Ammon's horn (tissue), 1 donor: Measurements from ENCODE around the gene LOXHD1.

Experiments
- DNase-seq: peaks from one replicate; pipeline ENCODE4 v3.0.0-alpha.2; 2016; ENCODE audit warnings: low spot score

Gene LOXHD1

DNA sequence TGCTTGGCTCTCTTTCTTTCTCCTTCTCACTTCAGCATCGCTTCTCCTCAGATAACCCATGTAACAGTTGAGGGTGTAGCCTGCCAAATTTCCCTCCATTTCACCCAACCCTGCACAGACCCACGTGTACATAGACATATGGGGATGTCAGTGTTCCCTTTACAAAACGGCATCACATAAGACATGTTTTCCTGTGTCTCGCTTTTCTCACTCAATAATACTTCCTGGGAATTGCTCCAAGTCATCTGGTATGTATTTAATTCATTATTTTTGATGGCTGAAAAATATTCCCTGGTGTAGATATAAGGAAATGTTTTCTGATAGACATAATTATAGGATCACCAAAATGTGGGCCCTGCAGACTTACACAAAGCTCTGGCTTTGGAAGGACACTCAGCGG lies 176.8 kb downstream of the LOXHD1 start:
- DNase-seq, result peak; percentile 53

DNA sequence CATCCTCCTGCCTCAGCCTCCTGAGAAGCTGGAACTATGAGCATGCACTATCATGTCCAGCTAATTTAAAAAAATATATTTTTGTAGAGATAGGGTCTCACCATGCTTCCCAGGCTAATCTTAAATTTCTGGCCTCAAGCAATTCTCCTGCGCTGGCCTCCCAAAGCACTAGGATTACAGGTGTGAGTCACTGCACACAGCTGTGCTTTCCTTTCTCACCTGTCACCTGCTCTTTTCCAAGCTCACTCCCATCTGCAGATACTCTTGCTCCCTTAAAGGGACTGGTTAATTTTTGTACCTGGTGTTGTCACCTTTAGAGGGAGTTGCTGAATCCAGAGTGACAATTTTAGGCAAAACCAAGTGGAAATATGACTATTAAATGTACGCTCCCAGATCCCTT lies 178.2 kb downstream of the LOXHD1 start:
- no peak for DNase-seq

DNA sequence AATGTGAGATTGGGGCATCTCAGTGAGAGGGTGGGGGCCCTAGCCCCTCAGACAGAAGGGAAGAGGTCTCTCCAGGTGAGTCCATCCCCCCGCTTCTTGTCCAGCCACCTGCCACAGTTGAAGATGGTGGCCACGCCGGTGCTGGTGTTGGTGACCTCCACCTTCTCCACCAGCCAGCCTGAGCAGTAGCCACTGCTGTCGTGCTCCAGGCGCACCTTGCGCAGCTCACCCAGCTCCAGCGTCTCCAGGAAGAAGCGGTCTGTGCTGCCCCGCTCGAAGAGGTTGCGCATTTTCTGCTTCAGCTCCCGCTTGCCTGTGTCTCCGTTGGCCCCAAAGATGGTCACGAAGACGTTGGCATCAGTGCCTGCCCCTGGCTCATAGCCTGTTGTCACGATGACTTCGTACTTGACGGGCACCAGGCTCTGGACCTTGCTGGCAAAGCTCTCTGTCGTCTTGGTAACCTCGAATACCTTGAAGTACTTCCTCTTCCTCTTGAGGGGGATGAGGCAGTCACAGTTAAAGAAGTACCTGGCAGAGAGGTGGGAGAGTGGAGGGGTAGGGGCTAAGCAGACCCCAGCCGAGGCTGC lies 179.5 kb downstream of the LOXHD1 start:
- no peak for DNase-seq

DNA sequence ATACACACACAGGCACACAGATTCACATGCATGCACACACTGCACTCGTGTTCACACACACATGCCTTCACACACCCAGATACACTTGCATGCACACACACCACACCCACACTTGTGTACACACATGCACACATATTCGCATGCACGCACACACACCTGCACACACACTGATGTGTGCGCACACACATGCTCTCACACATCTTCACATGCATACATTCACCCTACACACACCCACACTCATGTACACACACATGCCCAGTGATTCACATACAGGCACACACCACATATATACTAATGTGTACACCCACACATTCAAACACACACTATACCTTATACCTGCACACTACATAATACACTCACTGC lies 181.6 kb downstream of the LOXHD1 start:
- DNase-seq, result no peak

DNA sequence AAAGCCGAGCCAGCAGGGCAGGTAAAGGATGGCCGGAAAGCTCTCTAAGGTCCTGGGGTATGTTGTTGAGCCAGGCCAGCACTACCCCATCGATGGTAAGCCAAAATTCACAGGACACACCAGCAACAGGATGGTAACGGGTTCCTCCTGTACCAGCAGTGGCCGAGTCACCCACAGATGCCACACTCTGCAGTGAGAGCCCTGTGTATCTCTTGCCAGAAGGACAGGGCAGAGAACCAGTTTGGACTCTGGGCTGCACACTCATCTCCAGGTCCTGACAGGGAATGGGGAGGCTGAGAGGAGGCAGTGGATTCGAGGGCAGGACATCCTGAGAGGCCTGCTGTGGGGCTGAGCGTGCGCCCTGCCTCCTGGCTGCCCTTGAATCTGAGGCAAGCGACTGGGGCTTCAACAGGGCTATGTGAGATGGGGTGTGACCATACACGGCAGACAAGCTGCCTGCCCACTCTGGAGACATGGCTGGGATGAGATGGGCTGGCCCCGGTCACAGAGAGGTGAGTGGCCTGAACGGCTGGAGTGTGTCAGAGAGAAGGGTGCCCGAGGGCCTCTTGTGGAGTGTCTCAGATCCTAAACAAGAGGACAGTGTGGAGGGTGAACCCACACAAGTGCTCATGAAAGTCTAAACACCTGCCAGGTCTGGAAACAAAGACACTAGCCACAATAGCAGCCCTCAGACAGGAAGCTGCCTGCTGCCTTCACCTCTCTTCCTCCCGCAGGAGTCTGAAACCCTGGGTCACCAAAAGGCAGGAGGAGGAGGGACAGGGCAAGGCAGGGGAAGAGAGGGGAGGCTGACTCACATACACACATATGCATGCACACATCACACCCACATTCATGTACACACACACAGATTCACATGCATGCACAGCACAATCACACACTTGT lies 182.3 kb downstream of the LOXHD1 start:
- DNase-seq, result no peak

DNA sequence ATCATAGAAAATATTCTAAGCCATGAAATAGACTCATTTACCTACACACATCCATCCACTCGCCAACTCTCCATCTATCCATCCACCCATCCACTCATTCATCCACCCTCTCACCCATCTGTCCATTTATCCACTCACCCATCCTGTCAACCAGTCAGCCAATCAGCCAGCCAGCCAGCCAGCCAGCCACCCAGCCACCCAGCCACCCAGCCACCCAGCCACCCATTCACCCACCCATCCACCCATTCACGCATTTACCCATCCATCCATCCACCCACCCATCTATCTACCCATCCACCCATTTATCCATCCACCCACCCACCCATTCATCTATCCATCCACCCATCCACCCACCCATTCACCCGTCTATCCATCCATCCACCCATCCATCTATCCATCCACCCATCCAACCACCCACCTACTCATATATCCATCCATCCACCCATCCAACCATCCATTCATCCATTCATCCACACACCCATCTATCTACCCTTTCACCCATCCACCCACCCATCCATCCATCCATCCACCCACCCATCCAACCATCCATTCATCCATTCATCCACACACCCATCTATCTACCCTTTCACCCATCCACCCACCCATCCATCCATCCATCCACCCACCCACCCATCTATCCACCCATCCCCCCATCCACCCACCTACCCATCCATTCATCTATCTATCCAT lies 185.1 kb downstream of the LOXHD1 start:
- no peak for DNase-seq

DNA sequence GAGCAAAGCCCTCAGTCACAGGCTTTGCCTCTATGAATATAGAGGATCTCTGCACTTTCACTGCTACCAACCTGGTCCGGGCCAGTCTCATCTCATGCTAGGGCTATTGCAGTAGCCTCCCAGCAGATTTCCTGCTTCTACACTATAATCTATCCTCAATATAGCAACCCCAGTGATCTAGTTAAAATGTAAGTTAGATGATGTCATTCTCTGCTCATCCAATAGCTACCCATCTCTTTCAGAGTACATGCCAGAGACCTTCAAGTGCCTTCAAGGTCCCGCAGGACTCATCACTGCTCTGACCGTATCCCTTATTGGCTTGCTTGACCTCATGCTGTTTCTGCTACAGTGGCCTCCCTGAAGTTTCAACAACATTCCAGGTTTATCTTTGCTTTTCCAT lies 186.3 kb downstream of the LOXHD1 start:
- no peak for DNase-seq

DNA sequence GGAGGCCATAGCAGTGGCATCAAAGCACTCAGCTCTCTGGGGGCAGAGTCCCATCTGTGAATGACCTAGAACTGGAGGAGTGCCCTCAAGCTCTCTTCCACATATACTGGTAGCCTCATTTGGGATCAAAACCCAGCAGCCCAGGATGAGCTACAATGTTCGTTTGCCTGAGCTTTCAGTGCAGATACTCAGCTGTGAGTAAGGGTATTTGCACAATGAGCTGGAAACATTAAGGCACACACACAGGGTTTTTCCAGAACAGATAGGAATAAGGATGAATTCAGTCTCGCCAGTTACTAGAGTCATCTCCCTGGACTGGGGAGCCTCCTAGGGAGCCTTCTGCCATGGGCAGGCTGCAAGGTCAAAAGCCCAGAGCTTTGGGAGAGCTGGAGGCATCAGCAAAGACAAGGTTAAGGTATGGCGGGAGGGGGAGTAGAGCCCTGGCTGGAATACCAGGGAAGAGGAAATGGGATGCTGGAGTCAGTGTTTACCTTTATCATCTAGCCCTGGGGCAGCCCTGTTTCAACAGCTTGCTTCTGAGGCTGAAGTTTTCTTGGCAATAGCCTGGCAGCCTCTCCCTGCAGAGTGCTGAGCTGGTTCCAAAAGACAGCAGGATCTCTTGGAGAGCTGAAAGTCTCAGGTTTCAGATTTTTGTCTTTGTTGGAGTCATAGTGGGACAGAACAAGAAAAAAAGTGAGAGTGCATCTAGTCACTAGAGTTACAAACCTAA lies 187.7 kb downstream of the LOXHD1 start:
- no peak for DNase-seq

DNA sequence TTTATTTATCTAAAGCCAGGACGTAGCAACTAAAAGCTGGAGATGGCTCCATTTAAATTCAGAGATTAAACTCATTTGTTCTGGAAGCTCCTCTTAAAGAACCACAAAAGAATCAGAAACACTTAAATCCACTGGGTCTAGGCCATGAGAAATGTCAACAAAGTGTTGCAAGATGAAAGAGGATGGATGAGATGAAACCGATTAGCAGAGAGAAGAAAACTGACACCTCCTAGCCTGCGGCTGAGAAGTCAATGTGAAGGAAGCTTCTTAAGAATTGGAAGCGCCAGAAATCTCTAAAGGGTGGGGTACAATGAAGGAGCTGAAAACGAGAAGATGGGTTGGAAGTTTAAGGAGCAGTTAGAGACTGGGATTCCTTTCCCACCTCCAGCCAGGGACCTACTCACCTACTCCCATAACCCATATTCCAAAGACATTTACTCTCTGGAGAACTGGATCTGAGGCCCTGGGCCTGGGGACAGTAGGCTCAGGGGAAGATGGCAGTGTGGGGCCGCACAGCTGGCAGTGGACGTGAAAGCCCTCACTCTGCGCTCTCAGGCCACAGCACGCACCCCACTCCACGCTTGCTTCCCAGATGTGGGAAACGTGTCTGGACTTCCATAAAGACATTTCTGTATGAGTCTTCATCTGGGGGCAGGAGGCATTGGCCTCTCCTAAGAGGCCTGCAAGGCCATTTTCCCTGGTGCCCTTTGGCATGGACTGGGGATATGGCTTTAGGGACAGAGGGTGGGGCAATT lies 188.4 kb downstream of the LOXHD1 start:
- no peak for DNase-seq

DNA sequence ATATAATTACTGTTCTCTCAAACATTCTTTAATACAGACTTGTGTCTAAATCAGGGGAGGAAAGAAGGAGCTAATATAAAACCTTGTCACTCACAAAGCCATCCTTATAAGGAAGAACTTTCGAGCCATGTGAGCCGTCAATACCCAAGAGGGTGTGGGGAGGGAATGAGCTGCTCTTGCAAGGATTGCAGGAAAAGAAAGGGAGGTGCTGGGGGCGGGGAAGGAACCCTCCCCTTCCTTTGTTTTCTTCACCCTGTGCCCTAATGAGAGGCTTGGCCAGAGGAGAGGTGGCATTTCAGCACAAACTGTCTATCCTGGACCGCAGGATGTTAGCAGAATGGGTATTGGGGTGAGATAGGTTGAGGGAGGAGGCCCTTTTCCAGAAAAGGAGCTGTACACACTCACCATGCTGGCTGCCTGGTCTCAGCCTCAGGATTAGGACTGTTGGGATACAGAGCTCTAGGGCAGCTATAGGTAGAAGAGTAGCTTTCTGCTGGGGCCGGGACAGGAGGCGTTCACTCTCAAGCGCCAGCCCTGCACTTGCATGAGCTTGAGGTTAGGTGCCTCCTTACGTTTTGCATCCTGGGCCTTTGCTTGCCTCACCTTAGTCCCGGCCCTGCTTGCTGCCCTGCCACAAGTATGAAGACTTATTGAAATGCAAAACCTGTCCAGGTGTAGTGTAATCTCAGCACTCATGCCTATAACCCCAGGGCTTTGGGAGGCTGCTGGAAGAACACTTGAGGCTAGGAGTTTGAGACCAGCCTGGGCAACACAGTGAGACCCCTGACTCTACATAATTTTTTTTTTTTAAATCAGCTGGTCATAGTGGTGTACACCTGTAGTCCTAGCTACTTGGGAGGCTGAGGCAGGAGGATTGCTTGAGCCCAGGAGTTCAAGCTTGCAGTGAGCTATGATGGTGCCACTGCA lies 190.5 kb downstream of the LOXHD1 start:
- DNase-seq, result no peak

DNA sequence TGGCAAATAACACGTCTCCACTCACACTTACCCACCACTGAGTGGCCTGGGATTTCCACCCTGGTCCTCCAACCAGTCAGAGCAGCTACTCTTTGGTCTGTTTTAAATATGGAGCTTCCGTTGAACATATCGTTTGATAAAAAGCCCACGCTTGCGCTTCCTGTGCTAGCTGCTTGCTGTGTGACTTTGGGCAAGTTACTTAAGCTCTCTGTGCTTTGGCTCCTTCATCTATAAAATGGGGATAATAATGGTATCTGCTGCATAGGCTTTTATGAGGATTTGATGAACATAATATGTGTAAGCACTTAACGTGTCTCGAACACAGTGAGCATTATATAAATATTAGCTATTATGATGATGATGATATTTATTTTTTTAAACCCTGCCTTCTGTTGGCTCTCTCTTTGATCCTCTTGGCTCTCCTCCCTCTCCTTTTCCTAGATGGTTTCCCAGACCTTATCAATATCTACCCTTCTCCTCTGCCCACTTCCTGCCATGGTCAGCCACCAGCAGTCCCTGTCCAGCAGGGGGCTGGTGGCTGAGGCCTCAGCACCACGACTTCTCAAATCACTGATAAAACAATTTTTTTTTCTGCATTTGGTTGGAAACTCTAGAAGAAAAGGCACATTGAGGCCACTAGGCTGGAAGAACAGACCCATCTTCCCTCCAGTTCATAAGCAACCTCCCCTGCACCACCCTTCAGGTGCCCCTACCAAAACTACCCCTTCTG lies 191.9 kb downstream of the LOXHD1 start:
- DNase-seq, result no peak

DNA sequence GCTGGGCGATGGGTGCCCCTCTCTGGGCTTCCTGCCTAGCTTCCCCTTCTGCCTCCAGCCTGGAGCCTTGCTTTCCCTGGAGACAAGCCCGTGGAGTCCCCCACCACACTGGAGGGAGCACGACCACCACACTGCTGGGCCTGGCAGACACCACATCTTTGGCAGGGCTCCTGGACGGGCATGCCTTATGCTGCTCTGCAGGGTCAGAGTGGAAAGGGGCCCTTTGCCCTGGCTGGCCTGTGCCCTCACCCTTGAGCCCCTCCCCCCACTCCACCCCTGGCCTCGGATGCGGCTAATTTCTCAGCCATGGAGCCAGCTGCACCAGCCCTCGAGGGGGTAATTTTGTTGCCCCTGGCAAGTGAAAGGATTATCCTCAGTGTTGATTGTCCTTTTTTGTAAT lies 194.5 kb downstream of the LOXHD1 start:
- no peak for DNase-seq

DNA sequence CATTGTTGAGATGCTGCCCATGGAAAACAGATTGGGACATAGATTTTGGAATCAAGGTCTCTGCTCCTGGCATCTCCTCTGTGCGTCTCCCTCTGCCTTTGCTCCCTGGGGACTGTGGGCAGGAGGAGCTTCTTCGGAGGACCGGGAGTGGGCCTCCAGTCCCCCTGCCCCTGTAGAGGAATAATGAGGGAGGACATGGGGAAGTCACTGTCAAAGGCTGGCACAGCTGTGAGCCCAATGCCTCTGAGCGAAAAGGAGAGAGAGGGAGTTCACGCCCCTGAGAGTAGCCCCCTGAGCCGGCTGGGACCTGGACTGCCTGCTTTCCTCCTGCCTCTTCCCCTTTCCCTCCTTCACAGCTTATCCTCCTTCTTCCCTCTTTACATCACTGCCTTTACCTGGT lies 195.0 kb downstream of the LOXHD1 start:
- DNase-seq, result no peak

DNA sequence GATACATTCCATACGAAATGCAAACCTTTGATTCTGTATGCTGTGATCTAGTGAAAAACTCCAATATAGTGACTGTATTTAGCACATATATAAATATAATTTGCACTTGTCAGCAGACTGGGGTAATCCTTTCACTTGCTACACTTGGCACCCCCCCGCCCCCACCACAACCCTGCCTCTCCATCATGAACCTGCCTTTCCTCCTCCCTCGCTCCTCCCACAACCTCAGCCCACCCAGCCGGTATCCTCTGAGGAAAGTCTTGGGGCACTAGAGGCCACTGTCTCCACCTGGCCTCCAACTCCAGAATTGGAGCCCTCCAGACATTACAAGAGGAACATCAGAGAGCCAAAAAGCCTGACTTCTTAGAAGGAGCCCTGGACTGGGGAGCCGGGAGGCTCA lies 196.3 kb downstream of the LOXHD1 start:
- no peak for DNase-seq

DNA sequence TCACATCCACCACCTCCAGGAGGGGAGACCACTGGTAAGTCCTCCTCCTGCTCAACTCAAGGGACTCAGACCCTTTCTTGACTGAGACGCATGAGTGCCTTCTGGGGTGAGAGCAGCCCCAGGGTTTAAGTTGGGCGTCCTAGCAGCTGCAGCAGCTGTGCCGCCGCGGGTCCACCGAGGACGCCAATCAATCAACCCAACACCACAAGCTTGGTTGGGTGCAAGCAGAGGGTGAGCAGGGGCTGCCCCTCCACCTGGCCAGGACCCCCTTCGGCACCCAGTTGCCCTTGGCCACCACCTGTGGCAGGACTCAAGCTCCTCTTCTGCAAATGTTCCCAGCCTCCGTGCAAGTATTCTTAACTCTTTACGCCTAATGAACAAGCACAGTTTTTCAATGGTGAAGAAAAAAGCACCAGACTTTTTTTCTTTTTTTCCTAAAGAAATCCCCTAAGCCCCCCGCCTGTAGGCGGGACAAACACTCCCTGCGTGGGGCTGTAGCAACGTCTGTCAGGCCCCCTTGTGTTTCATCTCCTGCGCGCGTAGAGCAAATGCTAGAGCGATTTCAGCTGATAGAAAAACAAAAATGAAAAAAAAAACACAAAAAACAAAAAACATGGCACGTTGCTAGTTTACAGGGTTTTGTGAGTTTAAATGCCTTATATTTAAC lies 197.1 kb downstream of the LOXHD1 start:
- DNase-seq, result no peak

DNA sequence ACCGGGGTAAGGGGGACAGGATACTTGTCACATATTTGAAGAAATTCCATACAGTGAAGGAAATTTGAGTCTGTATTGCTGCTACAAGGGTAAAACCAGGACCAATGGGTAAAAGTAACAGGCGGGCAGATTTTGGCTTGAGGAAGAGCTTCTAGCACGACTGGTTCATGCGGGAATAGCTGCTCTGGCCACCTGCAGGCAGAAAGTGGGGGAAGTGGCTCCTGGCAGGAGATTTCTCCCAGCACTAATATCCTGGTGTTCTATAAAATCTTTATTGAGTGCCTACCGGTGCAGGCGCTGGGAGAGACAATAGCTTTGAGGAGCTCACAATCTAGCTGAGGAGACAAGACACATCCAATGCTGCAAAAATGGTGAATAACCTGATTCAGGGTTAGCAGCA lies 198.5 kb downstream of the LOXHD1 start:
- no peak for DNase-seq

DNA sequence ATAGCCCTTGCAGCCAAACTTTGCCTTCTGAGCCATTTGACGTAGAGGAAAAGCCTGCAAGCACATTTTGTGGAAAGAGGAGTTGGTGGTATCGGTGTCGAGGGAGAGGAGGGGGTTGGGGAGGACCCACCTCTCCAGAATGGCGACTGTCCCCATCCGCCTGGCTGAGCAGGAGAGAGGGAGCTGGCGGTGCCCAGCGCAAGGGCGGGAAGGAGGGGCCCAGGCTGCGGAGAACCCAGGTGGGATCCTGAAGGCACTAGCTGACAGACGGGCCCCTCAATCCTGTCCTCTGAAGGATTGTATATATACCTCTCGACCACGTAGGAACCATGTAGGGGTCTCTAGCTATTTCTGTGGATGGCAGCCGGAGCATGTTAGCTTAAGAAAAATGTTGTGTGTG lies 200.3 kb downstream of the LOXHD1 start:
- no peak for DNase-seq

DNA sequence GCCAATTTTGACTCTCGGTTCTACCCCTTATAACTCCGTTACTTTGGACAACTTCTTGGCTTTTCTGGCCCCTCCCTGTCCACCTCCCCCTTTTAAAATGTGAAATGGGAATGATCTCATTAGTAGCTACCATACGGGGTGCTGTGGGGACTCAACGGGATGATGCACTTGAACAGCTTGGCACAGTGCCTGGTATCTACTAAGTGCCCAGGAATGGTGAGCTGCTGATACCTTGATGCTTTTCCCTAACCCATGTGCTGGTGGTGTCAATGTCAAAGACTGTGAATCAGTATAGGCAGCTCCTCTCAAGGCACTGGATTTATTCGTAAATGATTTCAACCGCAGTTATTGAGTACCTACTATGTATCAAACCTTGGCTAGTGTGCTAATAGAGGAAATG lies 204.2 kb downstream of the LOXHD1 start:
- no peak for DNase-seq

DNA sequence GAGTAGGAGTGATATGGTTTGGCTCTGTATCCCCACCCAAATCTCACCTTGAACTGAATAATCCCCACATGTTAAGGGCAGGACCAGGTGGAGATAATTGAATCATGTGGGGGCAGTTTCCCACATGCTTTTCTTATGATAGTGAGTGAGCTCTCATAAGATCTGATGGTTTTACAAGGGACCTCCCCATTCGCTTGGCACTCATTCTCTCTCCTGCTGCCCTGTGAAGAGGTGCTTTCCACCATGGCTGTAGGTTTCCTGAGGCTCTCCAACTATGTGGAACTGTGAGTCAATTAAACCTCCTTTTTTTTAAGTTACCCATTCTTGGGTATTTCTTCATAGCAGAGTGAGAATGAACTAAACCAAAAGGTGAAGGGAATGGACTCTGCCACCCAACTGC lies 207.5 kb downstream of the LOXHD1 start:
- no peak for DNase-seq
